Right forelimb (tissue), 1 donor: ENCODE measurements around the gene DNAL1.
"Not testable (repeated sequence)": the region's sequence is repeated elsewhere in the genome, so short reads cannot be mapped to it uniquely, and the experiment has no call there.

Experiments used
- DNase-seq: peaks from one replicate; pipeline ENCODE4 v3.0.0-alpha.2; 2018

The DNAL1 gene

GRCh38 chr14:73640796-73641365, 3.9 kb upstream of the DNAL1 start:
- no peak for DNase-seq

- DNase-seq = no peak
Measured at GRCh38 chr14:73645248-73645610, 443 bp downstream of the DNAL1 start.

- DNase-seq = no peak
Measured at GRCh38 chr14:73651005-73651404, 6.2 kb downstream of the DNAL1 start.

GRCh38 chr14:73655851-73656250, 11.1 kb downstream of the DNAL1 start:
- no peak for DNase-seq

- DNase-seq = not testable (repeated sequence)
Measured at GRCh38 chr14:73659202-73659601, 14.4 kb downstream of the DNAL1 start.

- DNase-seq = no peak
Measured at GRCh38 chr14:73660511-73660910, 15.7 kb downstream of the DNAL1 start.

GRCh38 chr14:73661872-73662271, 17.1 kb downstream of the DNAL1 start:
- no peak for DNase-seq

- DNase-seq = no peak
Measured at GRCh38 chr14:73662487-73662943, 17.7 kb downstream of the DNAL1 start.

GRCh38 chr14:73663548-73664212, 18.9 kb downstream of the DNAL1 start:
- no peak for DNase-seq

- no peak for DNase-seq
Measured at GRCh38 chr14:73665130-73665529, 20.3 kb downstream of the DNAL1 start.

- DNase-seq = no peak
Measured at GRCh38 chr14:73666583-73666982, 21.8 kb downstream of the DNAL1 start.

GRCh38 chr14:73667854-73668253, 23.1 kb downstream of the DNAL1 start:
- no peak for DNase-seq

GRCh38 chr14:73674986-73675385, 30.2 kb downstream of the DNAL1 start:
- DNase-seq = no peak

- no peak for DNase-seq
Measured at GRCh38 chr14:73678698-73679097, 33.9 kb downstream of the DNAL1 start.

- DNase-seq = no peak
Measured at GRCh38 chr14:73680821-73681220, 36.0 kb downstream of the DNAL1 start.

- no peak for DNase-seq
Measured at GRCh38 chr14:73684627-73685026, 39.8 kb downstream of the DNAL1 start.

GRCh38 chr14:73685328-73685727, 40.5 kb downstream of the DNAL1 start:
- DNase-seq = no peak

- no peak for DNase-seq
Measured at GRCh38 chr14:73686901-73687300, 42.1 kb downstream of the DNAL1 start.

- no peak for DNase-seq
Measured at GRCh38 chr14:73694083-73694482, 49.3 kb downstream of the DNAL1 start.

- no peak for DNase-seq
Measured at GRCh38 chr14:73695082-73695481, 50.3 kb downstream of the DNAL1 start.

- no peak for DNase-seq
Measured at GRCh38 chr14:73695997-73696396, 51.2 kb downstream of the DNAL1 start.

- no peak for DNase-seq
Measured at GRCh38 chr14:73696466-73697400, 51.9 kb downstream of the DNAL1 start.

- DNase-seq = no peak
Measured at GRCh38 chr14:73700325-73700724, 55.5 kb downstream of the DNAL1 start.

GRCh38 chr14:73708076-73708475, 63.3 kb downstream of the DNAL1 start:
- DNase-seq = not testable (repeated sequence)
